Measurements from ENCODE around the gene TMEM234. TPM values are rescaled to one million over a fixed set of nuclear protein-coding genes. Genes with fewer than 3 reads are reported as not detected.

Gene TMEM234
- total RNA-seq, 1 experiment from 2014 or later, result 7.7 TPM

GRCh38 chr1:32170991-32171390, 51.2 kb downstream of the TMEM234 start:
- H3K36me3 ChIP-seq (ENCODE audit: low read depth, low read length), result peaks cover 41% of the 10 kb centered on the region
- no peak overlapping the region for H3K27ac ChIP-seq (ENCODE audit: low read length)
- no peak overlapping the region for H2AFZ ChIP-seq (ENCODE audit: low read length)
- H3F3A ChIP-seq (ENCODE audit: low read length, unreplicated experiment), result no peaks in the 10 kb centered on the region
- no peak overlapping the region for H3K4me2 ChIP-seq (ENCODE audit: low read length)
- ChIA-PET POLR2A (ENCODE audit: unreplicated experiment) (no interaction called here), CTCF (no interaction called here)
- no peaks in the 10 kb centered on the region for H3K9me3 ChIP-seq (ENCODE audit: low read length)
- H3K79me2 ChIP-seq (ENCODE audit: low read length), result no peaks in the 10 kb centered on the region
- H3K9ac ChIP-seq (ENCODE audit: low read length), result no peak overlapping the region
- peaks cover 11% of the 10 kb centered on the region; the same call in 1 of the 2 replicates for H3K4me1 ChIP-seq (ENCODE audit: insufficient read depth, low read length)
- ATAC-seq (no peak), DNase-seq (no peak)
- TF ChIP-seq EZH2 (IDR thresholded peaks at IDR 0.05; ENCODE audit: low read length, unreplicated experiment) (no peak), EZH2phosphoT487 (IDR thresholded peaks at IDR 0.05; ENCODE audit: borderline replicate concordance, low read length) (no peak), CTCF (conservative IDR thresholded peaks at IDR 0.05; ENCODE audit: low read depth, low read length) (no peak)
- intact Hi-C loops (cut with micrococcal nuclease), result no loop called here
- no TSS peak for BruUV-seq (replicated peaks)
- H3K4me3 ChIP-seq (ENCODE audit: low read length), result no peak overlapping the region
- H3K27me3 ChIP-seq (ENCODE audit: low read length), result no peaks in the 10 kb centered on the region
- no peaks in the 10 kb centered on the region for H4K20me1 ChIP-seq (ENCODE audit: low read length)
- H3K9me2 ChIP-seq (replicated peaks; ENCODE audit: low read length), result no peaks in the 10 kb centered on the region

Other genes starting within 250 kb of the TMEM234 start
- gene KHDRBS1, start 208.5 kb downstream of the TMEM234 start, total RNA-seq (2014; rRNA removed), result 86.7 and 114 TPM in 2 replicates
- 7.7 and 9.4 TPM in 2 replicates for gene TMEM39B, start 149.4 kb downstream of the TMEM234 start, total RNA-seq (2014; rRNA removed)
- gene KPNA6, start 114.3 kb downstream of the TMEM234 start, total RNA-seq (2014; rRNA removed), result 45.7 and 45.8 TPM in 2 replicates
- gene TXLNA, start 42.7 kb downstream of the TMEM234 start, total RNA-seq (2014; rRNA removed), result 64.2 and 79.0 TPM in 2 replicates
- gene CCDC28B, start 21.8 kb downstream of the TMEM234 start, total RNA-seq (2014; rRNA removed), result 4.7 and 5.5 TPM in 2 replicates
- gene IQCC, start 16.7 kb downstream of the TMEM234 start, total RNA-seq (2014; rRNA removed), result 8.5 and 11.8 TPM in 2 replicates
- not detected in 2 replicates for gene DCDC2B, start 13.3 kb downstream of the TMEM234 start, total RNA-seq (2014; rRNA removed)
- 413 and 442 TPM in 2 replicates for gene EIF3I, start 54 bp upstream of the TMEM234 start, total RNA-seq (2014; rRNA removed)
- gene FAM167B, start 24.9 kb upstream of the TMEM234 start, total RNA-seq (2014; rRNA removed), result 1.3 and 1.6 TPM in 2 replicates
- 3.6 and 4.3 TPM in 2 replicates for gene LCK, start 28.9 kb upstream of the TMEM234 start, total RNA-seq (2014; rRNA removed)
- gene HDAC1, start 69.7 kb upstream of the TMEM234 start, total RNA-seq (2014; rRNA removed), result 182 and 184 TPM in 2 replicates
- gene MARCKSL1, start 113.9 kb upstream of the TMEM234 start, total RNA-seq (2014; rRNA removed), result 159 and 176 TPM in 2 replicates
- 3.0 and 3.7 TPM in 2 replicates for gene FAM229A, start 140.1 kb upstream of the TMEM234 start, total RNA-seq (2014; rRNA removed)
- gene TSSK3, start 140.2 kb upstream of the TMEM234 start, total RNA-seq (2014; rRNA removed), result not detected in 2 replicates
- gene BSDC1, start 172.1 kb upstream of the TMEM234 start, total RNA-seq (2014; rRNA removed), result 59.8 and 68.5 TPM in 2 replicates
- 0.22 and 0.23 TPM in 2 replicates for gene ZBTB8B, start 242.7 kb upstream of the TMEM234 start, total RNA-seq (2014; rRNA removed)